Smooth muscle cell (in vitro differentiated cells): ENCODE measurements around the gene CTSD. TPM values are rescaled to one million over a fixed set of nuclear protein-coding genes. Genes with fewer than 3 reads are reported as not detected.
A peak's percentile ranks its signal among the peaks of the same experiment; 100 is the strongest.

Source experiments
- DNase-seq: peaks from one replicate; lab custom pipeline; 2025; ENCODE audit not compliant: unreplicated experiment; lab: John Stamatoyannopoulos, UW
- H2AFZ ChIP-seq: fragments of 200-600 bp; sonication (generic); 2 replicates; pipeline ENCODE4 v1.6.0; 2016; ENCODE audit warnings: antibody characterized with exemption, low read depth, mild to moderate bottlenecking
- H3F3A ChIP-seq: fragments of 200-600 bp; sonication (generic); 2 replicates; pipeline ENCODE4 v1.6.0; 2017; ENCODE audit warnings: antibody characterized with exemption, low read depth
- H3K27ac ChIP-seq: fragments of 200-600 bp; sonication (generic); 2 replicates; pipeline ENCODE4 v1.5.1; 2016; ENCODE audit warnings: low read depth, mild to moderate bottlenecking
- H3K27me3 ChIP-seq: fragments of 200-600 bp; sonication (generic); 2 replicates; pipeline ENCODE4 v1.6.1; 2016; ENCODE audit warnings: low read depth, mild to moderate bottlenecking
- H3K36me3 ChIP-seq: fragments of 200-600 bp; sonication (generic); 2 replicates; pipeline ENCODE4 v1.5.1; 2016; ENCODE audit warnings: low read depth
- H3K4me1 ChIP-seq: fragments of 200-600 bp; sonication (generic); 2 replicates; pipeline ENCODE4 v1.5.1; 2016; ENCODE audit warnings: low read depth
- H3K4me2 ChIP-seq: fragments of 200-600 bp; sonication (generic); 2 replicates; pipeline ENCODE4 v1.6.0; 2016; ENCODE audit warnings: mild to moderate bottlenecking
- H3K4me3 ChIP-seq: fragments of 200-600 bp; sonication (generic); 2 replicates; pipeline ENCODE4 v1.5.1; 2016; ENCODE audit warnings: mild to moderate bottlenecking
- H3K79me2 ChIP-seq: fragments of 200-600 bp; sonication (generic); 2 replicates; pipeline ENCODE4 v1.6.0; 2016; ENCODE audit warnings: low read depth, mild to moderate bottlenecking
- H3K9ac ChIP-seq: fragments of 200-600 bp; sonication (generic); 2 replicates; pipeline ENCODE4 v1.6.0; 2016; ENCODE audit warnings: low read depth
- H3K9me3 ChIP-seq: fragments of 200-600 bp; sonication (generic); replicated peaks from 2 replicates; pipeline ENCODE4 v1.5.1; 2016; ENCODE audit warnings: low read depth
- H4K20me1 ChIP-seq: fragments of 200-600 bp; sonication (generic); 2 replicates; pipeline ENCODE4 v1.6.0; 2016; ENCODE audit warnings: low read depth
- CTCF ChIP-seq: fragments of 200-600 bp; sonication (generic); IDR thresholded peaks from 2 replicates; pipeline ENCODE4 v1.5.1; 2017; ENCODE audit warnings: borderline replicate concordance, mild to moderate bottlenecking, antibody characterized with exemption; ENCODE audit not compliant: insufficient read depth, poor library complexity, severe bottlenecking
- WGBS: methylation state at CpG from one replicate; pipeline ENCODE4 v1.1.7; 2016; ENCODE audit warnings: low lambda C conversion rate; 5-methylcytosine and 5-hydroxymethylcytosine counted together
- polyA plus RNA-seq: library from polyadenylated mRNA; unstranded; fragments of >200 nt; fragmentation: Nextera tagmentation; extraction: Ambion mirVana; gene quantifications from 2 replicates; pipeline ENCODE4 v1.2.1, GENCODE V29; 2016
- total RNA-seq: library from RNA; depleted of rRNA; stranded (reverse); fragments of >200 nt; gene quantifications from 2 replicates; pipeline ENCODE4 v1.2.3, GENCODE V29; 2014

The CTSD gene
- total and polyA plus RNA-seq, 2 experiments from 2014 or later: 101 to 301 TPM

GRCh38 chr11:1708716-1709115 lies 55.0 kb downstream of the CTSD start:
- WGBS: 95% methylated on average over 10 of the region's 10 CpGs
- no peaks in the 10 kb centered on the region for H3K9me3 ChIP-seq
- TF ChIP-seq CTCF: no peak
- H3K4me3 ChIP-seq: no peak overlapping the region
- no peak overlapping the region for H3K9ac ChIP-seq
- H3K4me2 ChIP-seq: no peak overlapping the region
- H4K20me1 ChIP-seq: no peaks in the 10 kb centered on the region
- peaks cover 8% of the 10 kb centered on the region for H3K4me1 ChIP-seq
- H3K27me3 ChIP-seq: no peaks in the 10 kb centered on the region
- H3K79me2 ChIP-seq: no peaks in the 10 kb centered on the region
- H3K36me3 ChIP-seq: no peaks in the 10 kb centered on the region
- peaks cover 23% of the 10 kb centered on the region for H3F3A ChIP-seq
- H2AFZ ChIP-seq: no peak overlapping the region
- no peak overlapping the region for H3K27ac ChIP-seq
- DNase-seq: no peak

- Histone ChIP-seq H3K36me3 (no peaks in the 10 kb centered on the region), H3F3A (peaks cover 23% of the 10 kb centered on the region), H3K27ac (no peak overlapping the region), H3K4me1 (peaks cover 8% of the 10 kb centered on the region), H3K9me3 (no peaks in the 10 kb centered on the region), H3K27me3 (no peaks in the 10 kb centered on the region), H3K9ac (no peak overlapping the region), H3K4me3 (no peak overlapping the region), H4K20me1 (no peaks in the 10 kb centered on the region), H3K4me2 (peak overlapping the region; percentile 36), H3K79me2 (no peaks in the 10 kb centered on the region), H2AFZ (no peak overlapping the region)
- DNase-seq: no peak
- WGBS: 51% methylated on average over 4 of the region's 4 CpGs
- no peak for TF ChIP-seq CTCF
These were observed 56.0 kb downstream of the CTSD start for GRCh38 chr11:1707751-1708150.

- WGBS: 81% methylated on average over 17 of the region's 17 CpGs
- TF ChIP-seq CTCF: peak; percentile 34
- no peak overlapping the region for H3K4me3 ChIP-seq
- DNase-seq: no peak
- no peaks in the 10 kb centered on the region for H3K27me3 ChIP-seq
- H3K27ac ChIP-seq: peak overlapping the region; percentile 85
- no peaks in the 10 kb centered on the region for H3K36me3 ChIP-seq
- H3K4me2 ChIP-seq: peak overlapping the region; percentile 79
- no peaks in the 10 kb centered on the region for H4K20me1 ChIP-seq
- no peak overlapping the region for H2AFZ ChIP-seq
- peaks cover 8% of the 10 kb centered on the region for H3K4me1 ChIP-seq
- H3K9ac ChIP-seq: no peak overlapping the region
- H3K79me2 ChIP-seq: no peaks in the 10 kb centered on the region
- peaks cover 23% of the 10 kb centered on the region for H3F3A ChIP-seq
- no peaks in the 10 kb centered on the region for H3K9me3 ChIP-seq
These were observed 56.9 kb downstream of the CTSD start for GRCh38 chr11:1706634-1707400.
